WTC11 (cell line): ENCODE measurements around the gene TRIP10. TPM values are rescaled to one million over a fixed set of nuclear protein-coding genes. Genes with fewer than 3 reads are reported as not detected.

Source experiments
- ATAC-seq: fragments of 200-7000 bp; cut with Tn5 transposase; 2 replicates; pipeline ENCODE4 v1.10.0; 2021; ENCODE audit warnings: mild to moderate bottlenecking, moderate library complexity
- CTCF ChIA-PET: fragments of 300-600 bp; sonication (Branson Sonifier 250); formaldehyde crosslinking; loops from one replicate; lab custom pipeline; 2021; ENCODE audit warnings: antibody characterized with exemption; lab: Charles Lee
- POLR2A ChIA-PET: fragments of 350-600 bp; sonication (Branson Sonifier 250); formaldehyde crosslinking; loops from one replicate; lab custom pipeline; 2021; ENCODE audit warnings: antibody characterized with exemption; lab: Charles Lee
- DNase-seq: peaks from one replicate; pipeline ENCODE4 v3.0.0; 2021; ENCODE audit warnings: low spot score
- H3K27ac Mint-ChIP-seq: 2 replicates; pipeline ENCODE4 v1.8.0; 2021; ENCODE audit warnings: mixed read lengths
- H3K27me3 Mint-ChIP-seq: 2 replicates; pipeline ENCODE4 v1.8.0; 2021; ENCODE audit warnings: low read depth, mild to moderate bottlenecking, moderate library complexity, mixed read lengths
- H3K36me3 Mint-ChIP-seq: 2 replicates; pipeline ENCODE4 v1.8.0; 2021; ENCODE audit warnings: mixed read lengths
- H3K4me1 Mint-ChIP-seq: 2 replicates; pipeline ENCODE4 v1.8.0; 2022; ENCODE audit warnings: mixed read lengths
- H3K4me3 Mint-ChIP-seq: 2 replicates; pipeline ENCODE4 v1.8.0; 2021; ENCODE audit warnings: mild to moderate bottlenecking, moderate library complexity, mixed read lengths
- H3K9me3 Mint-ChIP-seq: 2 replicates; pipeline ENCODE4 v1.8.0; 2021; ENCODE audit warnings: mixed read lengths
- CREM ChIP-seq: sonication (generic); formaldehyde crosslinking; IDR thresholded peaks from 2 replicates; pipeline ENCODE4 v1.8.1; 2022; ENCODE audit warnings: mild to moderate bottlenecking, missing genetic modification reagents, moderate library complexity
- ESRRA ChIP-seq: sonication (generic); formaldehyde crosslinking; IDR thresholded peaks from 2 replicates; pipeline ENCODE4 v1.8.1; 2022; ENCODE audit warnings: mild to moderate bottlenecking, missing genetic modification reagents, borderline replicate concordance
- FOXJ3 ChIP-seq: sonication (generic); formaldehyde crosslinking; IDR thresholded peaks from 2 replicates; pipeline ENCODE4 v1.9.0; 2021; ENCODE audit warnings: missing genetic modification reagents, mild to moderate bottlenecking, borderline replicate concordance
- GTF2I ChIP-seq: fragments of 250-450 bp; sonication (Bioruptor Pico); conservative IDR thresholded peaks from 2 replicates; pipeline ENCODE4 v1.4.0; 2021; ENCODE audit warnings: mild to moderate bottlenecking
- HMGA2 ChIP-seq: fragments of 250-450 bp; sonication (Bioruptor Pico); IDR thresholded peaks from 2 replicates; pipeline ENCODE4 v1.4.0; 2021; ENCODE audit warnings: mild to moderate bottlenecking, moderate library complexity
- NR3C1 ChIP-seq: sonication (generic); formaldehyde crosslinking; conservative IDR thresholded peaks from 2 replicates; pipeline ENCODE4 v1.8.1; 2023; ENCODE audit warnings: low read depth, mild to moderate bottlenecking, missing genetic modification reagents
- PRRX2 ChIP-seq: fragments of 250-450 bp; sonication (Bioruptor Pico); IDR thresholded peaks from 2 replicates; pipeline ENCODE4 v1.8.0; 2021; ENCODE audit warnings: mild to moderate bottlenecking
- SMAD3 ChIP-seq: sonication (generic); formaldehyde crosslinking; IDR thresholded peaks from 2 replicates; pipeline ENCODE4 v1.8.0; 2022; ENCODE audit warnings: missing genetic modification reagents, mild to moderate bottlenecking, borderline replicate concordance
- SOX15 ChIP-seq: fragments of 250-450 bp; sonication (Bioruptor Pico); IDR thresholded peaks from 2 replicates; pipeline ENCODE4 v1.9.0; 2021; ENCODE audit warnings: mild to moderate bottlenecking
- SP1 ChIP-seq: sonication (generic); formaldehyde crosslinking; conservative IDR thresholded peaks from 2 replicates; pipeline ENCODE4 v1.8.1; 2022; ENCODE audit warnings: missing genetic modification reagents
- TCF7 ChIP-seq: sonication (generic); formaldehyde crosslinking; IDR thresholded peaks from 2 replicates; pipeline ENCODE4 v1.8.0; 2022; ENCODE audit warnings: mild to moderate bottlenecking, low read depth, missing genetic modification reagents, moderate library complexity
- ZNF423 ChIP-seq: fragments of 250-450 bp; sonication (Bioruptor Pico); IDR thresholded peaks from 2 replicates; pipeline ENCODE4 v2.1.2; 2022; ENCODE audit warnings: mild to moderate bottlenecking, moderate library complexity
- ZNF671 ChIP-seq: fragments of 250-450 bp; sonication (Bioruptor Pico); IDR thresholded peaks from 2 replicates; pipeline ENCODE4 v1.8.0; 2021; ENCODE audit warnings: mild to moderate bottlenecking
- total RNA-seq: library from RNA; stranded (reverse); gene quantifications from 3 replicates; pipeline ENCODE4 v1.2.3, GENCODE V29; 2021
- TF ChIP-seq, protein P1 (sequence below): sonication (generic); formaldehyde crosslinking; conservative IDR thresholded peaks from 2 replicates; pipeline ENCODE4 v1.8.1; 2022; ENCODE audit warnings: mild to moderate bottlenecking, missing genetic modification reagents
- TF ChIP-seq, protein P2 (sequence below): sonication (generic); formaldehyde crosslinking; IDR thresholded peaks from 2 replicates; pipeline ENCODE4 v1.8.1; 2022; ENCODE audit warnings: missing genetic modification reagents, borderline replicate concordance
- TF ChIP-seq, protein P3 (sequence below): sonication (generic); formaldehyde crosslinking; IDR thresholded peaks from 2 replicates; pipeline ENCODE4 v1.8.1; 2023; ENCODE audit warnings: mild to moderate bottlenecking, missing genetic modification reagents, moderate library complexity
- TF ChIP-seq, protein P4 (sequence below): fragments of 250-450 bp; sonication (Bioruptor Pico); IDR thresholded peaks from 2 replicates; pipeline ENCODE4 v1.9.0; 2021; ENCODE audit warnings: mild to moderate bottlenecking
- TF ChIP-seq, protein P5 (sequence below): fragments of 250-450 bp; sonication (Bioruptor Pico); IDR thresholded peaks from 2 replicates; pipeline ENCODE4 v1.9.0; 2021; ENCODE audit warnings: mild to moderate bottlenecking, borderline replicate concordance

TRIP10 gene
- total RNA-seq, 1 experiment from 2014 or later: 76.6 TPM

DNA sequence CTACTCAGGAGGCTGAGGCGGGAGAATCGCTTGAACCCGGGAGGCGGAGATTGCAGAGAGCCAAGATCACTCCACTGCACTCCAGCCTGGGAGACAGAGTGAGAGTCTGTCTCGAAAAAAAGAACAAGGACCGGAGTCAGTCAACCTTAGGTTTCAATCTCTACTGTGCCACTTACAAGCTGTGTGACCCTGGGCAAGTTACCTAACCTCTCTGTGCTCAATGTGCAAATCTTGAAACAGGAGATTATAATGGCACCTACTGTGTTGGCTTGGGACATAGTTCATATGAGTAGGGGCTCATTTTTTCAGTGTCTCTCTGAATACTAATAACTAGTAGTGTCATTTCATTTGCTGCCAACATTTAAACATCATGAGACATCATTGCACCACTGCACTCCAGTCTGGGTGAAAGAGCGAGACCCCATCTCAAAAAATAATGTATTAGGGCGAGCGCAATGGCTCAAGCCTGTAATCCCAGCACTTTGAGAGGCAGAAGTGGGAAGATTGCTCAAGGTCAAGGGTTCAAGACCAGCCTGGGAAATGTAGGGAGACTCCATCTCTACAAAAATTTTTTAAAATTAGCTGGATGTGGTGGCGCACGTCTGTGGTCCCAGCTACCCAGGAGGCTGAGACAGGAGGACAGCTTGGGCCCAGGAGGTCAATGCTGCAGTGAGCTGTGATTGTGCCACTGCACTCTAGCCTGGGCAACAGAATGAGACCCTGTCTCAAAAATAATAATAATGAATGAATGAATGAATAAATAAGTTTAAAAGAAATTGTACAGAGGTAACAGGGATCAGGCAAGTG is 24.5 kb upstream of the TRIP10 start:
- Mint-ChIP-seq H3K4me3 (no peak overlapping the region), H3K27me3 (peaks cover 30% of the 10 kb centered on the region), H3K27ac (no peak overlapping the region), H3K4me1 (peaks cover 20% of the 10 kb centered on the region), H3K36me3 (no peaks in the 10 kb centered on the region), H3K9me3 (peaks cover 8% of the 10 kb centered on the region)
- no peak for ATAC-seq
- POLR2A ChIA-PET: interaction anchor here (0.6 kb wide), 1 partner anchor 181 kb away, joined by 5 read pairs; no protein-coding TSS in a partner anchor
- no peak for DNase-seq
- CTCF ChIA-PET: interaction anchor here (1.0 to 1.6 kb wide), 3 partner anchors 18 to 199 kb away, joined by 3 to 4 read pairs (median 3); no protein-coding TSS in a partner anchor
- TF ChIP-seq ESRRA (CRISPR knock-in tag): no peak
- TF ChIP-seq SP1 (CRISPR knock-in tag): no peak
- no peak for TF ChIP-seq FOXJ3 (CRISPR knock-in tag)
- TF ChIP-seq PRRX2: no peak
- no peak for TF ChIP-seq GTF2I
- no peak for TF ChIP-seq SMAD3 (CRISPR knock-in tag)
- TF ChIP-seq, protein P1, sequence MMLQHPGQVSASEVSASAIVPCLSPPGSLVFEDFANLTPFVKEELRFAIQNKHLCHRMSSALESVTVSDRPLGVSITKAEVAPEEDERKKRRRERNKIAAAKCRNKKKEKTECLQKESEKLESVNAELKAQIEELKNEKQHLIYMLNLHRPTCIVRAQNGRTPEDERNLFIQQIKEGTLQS (CRISPR knock-in tag): no peak
- TF ChIP-seq, protein P2, sequence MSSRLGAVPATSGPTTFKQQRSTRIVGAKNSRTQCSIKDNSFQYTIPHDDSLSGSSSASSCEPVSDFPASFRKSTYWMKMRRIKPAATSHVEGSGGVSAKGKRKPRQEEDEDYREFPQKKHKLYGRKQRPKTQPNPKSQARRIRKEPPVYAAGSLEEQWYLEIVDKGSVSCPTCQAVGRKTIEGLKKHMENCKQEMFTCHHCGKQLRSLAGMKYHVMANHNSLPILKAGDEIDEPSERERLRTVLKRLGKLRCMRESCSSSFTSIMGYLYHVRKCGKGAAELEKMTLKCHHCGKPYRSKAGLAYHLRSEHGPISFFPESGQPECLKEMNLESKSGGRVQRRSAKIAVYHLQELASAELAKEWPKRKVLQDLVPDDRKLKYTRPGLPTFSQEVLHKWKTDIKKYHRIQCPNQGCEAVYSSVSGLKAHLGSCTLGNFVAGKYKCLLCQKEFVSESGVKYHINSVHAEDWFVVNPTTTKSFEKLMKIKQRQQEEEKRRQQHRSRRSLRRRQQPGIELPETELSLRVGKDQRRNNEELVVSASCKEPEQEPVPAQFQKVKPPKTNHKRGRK: no peak
- TF ChIP-seq, protein P3, sequence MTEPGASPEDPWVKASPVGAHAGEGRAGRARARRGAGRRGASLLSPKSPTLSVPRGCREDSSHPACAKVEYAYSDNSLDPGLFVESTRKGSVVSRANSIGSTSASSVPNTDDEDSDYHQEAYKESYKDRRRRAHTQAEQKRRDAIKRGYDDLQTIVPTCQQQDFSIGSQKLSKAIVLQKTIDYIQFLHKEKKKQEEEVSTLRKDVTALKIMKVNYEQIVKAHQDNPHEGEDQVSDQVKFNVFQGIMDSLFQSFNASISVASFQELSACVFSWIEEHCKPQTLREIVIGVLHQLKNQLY (CRISPR knock-in tag): no peak

DNA sequence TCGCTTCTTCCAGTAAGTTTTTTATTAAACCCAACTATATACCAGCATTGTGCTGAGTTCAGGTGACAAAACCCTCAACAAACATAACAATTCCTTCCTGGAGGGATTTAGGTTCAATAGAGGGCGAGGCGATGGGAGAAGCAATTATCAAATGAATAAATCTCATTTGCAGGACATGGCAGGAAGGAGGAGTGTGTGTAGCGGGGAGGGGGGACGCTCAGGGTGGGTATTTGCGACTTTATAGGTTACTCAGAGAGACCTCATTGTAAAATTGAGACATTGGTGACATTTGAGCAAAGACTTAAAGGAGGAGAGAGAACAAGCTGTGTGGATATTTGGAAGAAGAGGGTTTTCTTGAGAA is 22.9 kb upstream of the TRIP10 start:
- ATAC-seq: no peak
- ChIA-PET CTCF (interaction anchor here (1.6 kb wide), 1 partner anchor 16 kb away, joined by 4 read pairs; no protein-coding TSS in a partner anchor), POLR2A (no interaction called here)
- Mint-ChIP-seq H3K36me3 (no peaks in the 10 kb centered on the region), H3K27ac (no peak overlapping the region), H3K4me3 (no peak overlapping the region), H3K9me3 (peaks cover 8% of the 10 kb centered on the region), H3K27me3 (peaks cover 13% of the 10 kb centered on the region), H3K4me1 (peaks cover 11% of the 10 kb centered on the region)
- DNase-seq: no peak
- TF ChIP-seq NR3C1 (CRISPR knock-in tag) (no peak), TCF7 (no peak), ZNF671 (CRISPR knock-in tag) (no peak), HMGA2 (CRISPR knock-in tag) (no peak), CREM (CRISPR knock-in tag) (no peak), GTF2I (no peak), ZNF423 (no peak), SOX15 (no peak)
- TF ChIP-seq, protein P4, sequence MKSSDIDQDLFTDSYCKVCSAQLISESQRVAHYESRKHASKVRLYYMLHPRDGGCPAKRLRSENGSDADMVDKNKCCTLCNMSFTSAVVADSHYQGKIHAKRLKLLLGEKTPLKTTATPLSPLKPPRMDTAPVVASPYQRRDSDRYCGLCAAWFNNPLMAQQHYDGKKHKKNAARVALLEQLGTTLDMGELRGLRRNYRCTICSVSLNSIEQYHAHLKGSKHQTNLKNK (CRISPR knock-in tag): no peak
- TF ChIP-seq, protein P5, sequence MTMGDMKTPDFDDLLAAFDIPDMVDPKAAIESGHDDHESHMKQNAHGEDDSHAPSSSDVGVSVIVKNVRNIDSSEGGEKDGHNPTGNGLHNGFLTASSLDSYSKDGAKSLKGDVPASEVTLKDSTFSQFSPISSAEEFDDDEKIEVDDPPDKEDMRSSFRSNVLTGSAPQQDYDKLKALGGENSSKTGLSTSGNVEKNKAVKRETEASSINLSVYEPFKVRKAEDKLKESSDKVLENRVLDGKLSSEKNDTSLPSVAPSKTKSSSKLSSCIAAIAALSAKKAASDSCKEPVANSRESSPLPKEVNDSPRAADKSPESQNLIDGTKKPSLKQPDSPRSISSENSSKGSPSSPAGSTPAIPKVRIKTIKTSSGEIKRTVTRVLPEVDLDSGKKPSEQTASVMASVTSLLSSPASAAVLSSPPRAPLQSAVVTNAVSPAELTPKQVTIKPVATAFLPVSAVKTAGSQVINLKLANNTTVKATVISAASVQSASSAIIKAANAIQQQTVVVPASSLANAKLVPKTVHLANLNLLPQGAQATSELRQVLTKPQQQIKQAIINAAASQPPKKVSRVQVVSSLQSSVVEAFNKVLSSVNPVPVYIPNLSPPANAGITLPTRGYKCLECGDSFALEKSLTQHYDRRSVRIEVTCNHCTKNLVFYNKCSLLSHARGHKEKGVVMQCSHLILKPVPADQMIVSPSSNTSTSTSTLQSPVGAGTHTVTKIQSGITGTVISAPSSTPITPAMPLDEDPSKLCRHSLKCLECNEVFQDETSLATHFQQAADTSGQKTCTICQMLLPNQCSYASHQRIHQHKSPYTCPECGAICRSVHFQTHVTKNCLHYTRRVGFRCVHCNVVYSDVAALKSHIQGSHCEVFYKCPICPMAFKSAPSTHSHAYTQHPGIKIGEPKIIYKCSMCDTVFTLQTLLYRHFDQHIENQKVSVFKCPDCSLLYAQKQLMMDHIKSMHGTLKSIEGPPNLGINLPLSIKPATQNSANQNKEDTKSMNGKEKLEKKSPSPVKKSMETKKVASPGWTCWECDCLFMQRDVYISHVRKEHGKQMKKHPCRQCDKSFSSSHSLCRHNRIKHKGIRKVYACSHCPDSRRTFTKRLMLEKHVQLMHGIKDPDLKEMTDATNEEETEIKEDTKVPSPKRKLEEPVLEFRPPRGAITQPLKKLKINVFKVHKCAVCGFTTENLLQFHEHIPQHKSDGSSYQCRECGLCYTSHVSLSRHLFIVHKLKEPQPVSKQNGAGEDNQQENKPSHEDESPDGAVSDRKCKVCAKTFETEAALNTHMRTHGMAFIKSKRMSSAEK (CRISPR knock-in tag): no peak
